GM10248 (cell line): Measurements from ENCODE around the gene RAD23B.

Source experiments
- CTCF ChIA-PET: fragments of 300-600 bp; sonication (Branson Sonifier 250); formaldehyde crosslinking; extraction: SDS; loops from one replicate; lab custom pipeline; 2021; ENCODE audit warnings: antibody characterized with exemption; lab: Yijun Ruan, JAX
- POLR2A ChIA-PET: fragments of 350-650 bp; sonication (Branson Sonifier 250); formaldehyde crosslinking; extraction: SDS; loops from one replicate; lab custom pipeline; 2020; ENCODE audit warnings: antibody characterized with exemption; lab: Yijun Ruan, JAX
- DNase-seq: peaks from one replicate; pipeline ENCODE4 v3.0.0; 2012; ENCODE audit errors: extremely low spot score
- CTCF ChIP-seq: IDR thresholded peaks from 2 replicates; pipeline ENCODE4 v1.5.1; 2012; ENCODE audit warnings: mild to moderate bottlenecking, low read depth; ENCODE audit errors: extremely low read depth, missing control alignments, control extremely low read depth

The RAD23B gene

GRCh38 chr9:107337676-107338590 lies 54.9 kb downstream of the RAD23B start:
- CTCF ChIA-PET: no interaction called here
- no peak for DNase-seq
- POLR2A ChIA-PET: no interaction called here
- TF ChIP-seq CTCF: no peak

- no peak for DNase-seq
- ChIA-PET CTCF (interaction anchor here (1.0 to 2.8 kb wide), 3 partner anchors 9 to 55 kb away, joined by 3 to 32 read pairs (median 4); partner anchors contain the start of gene RAD23B), POLR2A (no interaction called here)
- TF ChIP-seq CTCF: no peak
Measured at GRCh38 chr9:107338911-107339659, 56.0 kb downstream of the RAD23B start.

- peak; percentile 85 for DNase-seq
- ChIA-PET CTCF (interaction anchor here (0.7 to 2.9 kb wide), 57 partner anchors 8 to 1789 kb away, joined by 3 to 65 read pairs (median 5); partner anchors contain the start of gene RAD23B), POLR2A (no interaction called here)
- peak; percentile 92 for TF ChIP-seq CTCF
Measured at GRCh38 chr9:107340920-107341632, 58.0 kb downstream of the RAD23B start.

GRCh38 chr9:107342476-107343161 lies 59.5 kb downstream of the RAD23B start:
- POLR2A ChIA-PET: no interaction called here
- no peak for DNase-seq
- no peak for TF ChIP-seq CTCF
- CTCF ChIA-PET: interaction anchor here (0.7 to 2.9 kb wide), 24 partner anchors 10 to 1612 kb away, joined by 3 to 65 read pairs (median 10); partner anchors contain the start of gene RAD23B

GRCh38 chr9:107345327-107345726 lies 62.2 kb downstream of the RAD23B start:
- TF ChIP-seq CTCF: no peak
- no peak for DNase-seq
- CTCF ChIA-PET: interaction anchor here (1.2 to 2.6 kb wide), 8 partner anchors 9 to 106 kb away, joined by 3 to 7 read pairs (median 5); no protein-coding TSS in a partner anchor
- POLR2A ChIA-PET: no interaction called here
